Measurements from ENCODE around the gene BEND4.
"Not testable (repeated sequence)": the region's sequence is repeated elsewhere in the genome, so short reads cannot be mapped to it uniquely, and the experiment has no call there.

Gene BEND4

DNA sequence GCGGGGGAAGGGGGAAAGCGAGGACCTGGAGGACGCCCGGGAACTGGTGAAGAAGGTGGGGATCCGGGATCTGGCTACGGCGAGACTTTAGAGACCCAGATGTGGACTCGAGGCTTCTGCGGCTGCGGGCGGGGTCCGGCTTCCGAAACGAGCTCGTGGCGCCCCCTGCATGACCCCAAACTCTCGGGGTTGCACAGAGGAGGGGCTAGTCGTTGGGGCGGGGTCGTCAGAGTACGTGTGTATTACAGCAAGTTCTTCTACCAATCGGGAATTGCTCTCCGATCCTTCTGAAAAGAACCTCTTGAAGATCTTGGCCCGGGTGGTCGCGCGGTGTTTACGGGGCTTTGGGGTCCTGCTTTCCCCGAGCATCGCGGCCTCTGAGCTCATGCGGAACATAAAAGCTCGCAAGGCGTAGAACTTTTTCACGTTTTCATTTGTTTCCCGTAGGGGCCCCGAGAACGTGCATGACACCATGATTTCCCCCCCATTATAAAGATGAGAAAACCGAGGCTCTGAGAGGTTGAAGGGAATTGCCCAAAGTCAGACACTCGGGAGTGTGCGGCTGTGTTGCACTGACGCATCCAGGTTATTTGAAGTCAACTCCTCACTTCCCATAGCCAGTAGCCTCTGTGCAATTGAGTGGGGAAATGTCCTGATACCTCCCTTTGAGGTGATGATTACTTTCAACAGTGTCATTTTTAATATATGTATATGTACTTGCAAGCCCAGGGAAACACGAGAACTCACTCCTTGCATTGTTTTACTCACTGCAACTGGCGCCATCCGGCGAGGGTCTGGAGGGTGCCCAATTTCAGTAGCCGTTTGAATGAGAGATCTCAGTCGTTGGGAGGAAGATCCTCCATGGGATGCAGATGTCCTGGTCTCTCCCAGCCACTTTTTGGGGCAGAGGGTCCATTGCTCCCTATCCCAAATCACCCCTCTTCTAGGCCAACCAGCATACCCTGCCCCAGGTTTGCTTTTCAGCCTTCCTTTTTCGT lies at the start of gene BEND4:
BEND4 (minus strand) TSS at position 149 of the 998 bp plus-strand sequence. CDS start 512 bp downstream, outside the sequence.
- peak within 1 kb of the TSS; percentile 85 for H3K9ac ChIP-seq
- no peaks in the 10 kb centered on the region for H3K27me3 ChIP-seq
- no peaks in the 10 kb centered on the region for H3K36me3 ChIP-seq
- no peak for TF ChIP-seq Cebpa-rat (IDR thresholded peaks at IDR 0.05)
- H3K4me1 ChIP-seq: peaks cover 33% of the 10 kb centered on the region
- peak within 1 kb of the TSS; percentile 91 for H3K4me2 ChIP-seq
- peak within 1 kb of the TSS; percentile 86 for H3K4me3 ChIP-seq
- peaks cover 25% of the 10 kb centered on the region for H4K20me1 ChIP-seq
- no peaks in the 10 kb centered on the region for H3K9me3 ChIP-seq
- H3K27ac ChIP-seq: peak within 1 kb of the TSS; percentile 84

DNA sequence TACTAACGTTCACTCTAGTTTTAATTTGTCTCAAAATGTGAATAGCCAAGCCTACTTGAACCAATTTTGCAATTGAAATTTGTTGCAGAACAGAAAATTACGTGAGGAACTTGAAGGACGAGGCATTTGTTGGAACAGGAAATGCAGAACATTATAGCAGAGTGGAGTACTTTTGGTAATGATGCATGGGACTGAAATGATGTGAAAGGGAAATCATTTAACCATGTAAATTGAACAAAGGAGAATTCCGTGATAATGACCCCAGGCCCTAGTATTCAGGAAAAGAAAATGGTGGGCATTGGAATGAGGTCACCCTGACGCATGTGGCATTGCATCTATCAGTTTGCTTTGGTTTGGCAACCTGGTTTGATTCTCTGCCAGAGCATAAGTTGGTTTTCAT lies 44.9 kb upstream of the BEND4 start:
- Histone ChIP-seq H3K4me2 (no peak overlapping the region), H3K4me3 (no peak overlapping the region), H3K27ac (no peak overlapping the region), H3K36me3 (no peaks in the 10 kb centered on the region), H3K9me3 (no peaks in the 10 kb centered on the region), H3K27me3 (no peaks in the 10 kb centered on the region), H4K20me1 (no peaks in the 10 kb centered on the region), H3K4me1 (no peaks in the 10 kb centered on the region), H3K9ac (no peak overlapping the region)
- TF ChIP-seq Cebpa-rat (IDR thresholded peaks at IDR 0.05): no peak

DNA sequence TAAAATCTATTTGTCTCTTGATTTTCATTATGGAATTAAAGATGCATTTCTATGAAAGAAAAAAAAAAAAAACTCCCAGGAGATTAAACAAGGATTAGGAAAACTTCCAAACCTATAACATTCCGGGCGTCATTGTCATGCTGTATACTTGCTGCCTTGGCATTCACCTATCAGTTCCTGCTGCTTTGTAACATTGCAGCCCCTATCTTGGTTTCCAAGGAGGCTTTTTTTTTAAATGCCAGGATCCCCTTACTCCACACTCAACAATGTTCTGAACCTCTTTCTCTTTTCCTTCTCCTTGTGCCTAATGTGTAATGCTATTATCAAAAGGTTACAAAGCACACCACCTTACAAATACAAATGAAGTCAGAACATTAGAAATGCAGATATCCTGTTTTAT lies 20.5 kb upstream of the BEND4 start:
- no peaks in the 10 kb centered on the region for H3K27me3 ChIP-seq
- peaks cover 15% of the 10 kb centered on the region for H3K9me3 ChIP-seq
- H4K20me1 ChIP-seq: no peaks in the 10 kb centered on the region
- no peak overlapping the region for H3K4me3 ChIP-seq
- H3K36me3 ChIP-seq: no peaks in the 10 kb centered on the region
- TF ChIP-seq Cebpa-rat (IDR thresholded peaks at IDR 0.05): no peak
- H3K27ac ChIP-seq: no peak overlapping the region
- peaks cover 4% of the 10 kb centered on the region for H3K4me1 ChIP-seq
- no peak overlapping the region for H3K4me2 ChIP-seq
- no peak overlapping the region for H3K9ac ChIP-seq

DNA sequence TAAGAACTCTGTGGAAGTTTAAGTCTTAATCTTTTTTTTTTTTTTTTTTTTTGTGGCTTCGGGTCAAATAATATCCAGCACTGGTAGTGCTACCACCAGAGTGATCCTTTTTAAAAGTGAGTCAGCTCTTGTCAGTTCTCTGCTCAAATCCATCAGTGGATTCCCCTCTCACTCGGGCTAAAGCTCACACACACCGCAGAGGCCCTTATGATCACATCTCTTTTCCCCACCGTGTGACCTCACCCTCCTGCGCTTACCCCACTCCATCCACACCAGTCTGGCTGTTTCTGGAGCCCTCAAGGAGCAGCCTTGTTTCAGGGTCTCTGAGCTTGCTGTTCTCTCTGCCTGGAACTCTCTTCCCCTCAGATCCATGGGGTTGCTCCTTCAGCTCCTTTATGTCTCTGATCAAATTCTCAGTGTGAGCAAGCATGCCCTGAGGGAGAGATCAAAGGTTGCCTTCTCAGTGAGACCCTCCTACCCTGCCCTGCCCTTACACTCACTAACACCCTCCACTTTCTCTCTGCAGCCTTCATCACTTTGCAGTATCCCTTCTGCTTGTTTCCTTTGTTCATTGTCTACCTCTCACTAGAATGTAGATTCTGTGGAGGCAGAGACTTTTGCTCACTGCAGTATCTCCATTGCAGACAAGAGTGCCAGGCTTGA lies 19.8 kb upstream of the BEND4 start:
- Histone ChIP-seq H3K36me3 (no peaks in the 10 kb centered on the region), H3K27me3 (no peaks in the 10 kb centered on the region), H3K4me1 (peaks cover 11% of the 10 kb centered on the region), H3K27ac (no peak overlapping the region), H3K4me3 (no peak overlapping the region), H3K9me3 (peaks cover 11% of the 10 kb centered on the region), H3K4me2 (no peak overlapping the region), H4K20me1 (no peaks in the 10 kb centered on the region), H3K9ac (no peak overlapping the region)
- TF ChIP-seq Cebpa-rat (IDR thresholded peaks at IDR 0.05): no peak

DNA sequence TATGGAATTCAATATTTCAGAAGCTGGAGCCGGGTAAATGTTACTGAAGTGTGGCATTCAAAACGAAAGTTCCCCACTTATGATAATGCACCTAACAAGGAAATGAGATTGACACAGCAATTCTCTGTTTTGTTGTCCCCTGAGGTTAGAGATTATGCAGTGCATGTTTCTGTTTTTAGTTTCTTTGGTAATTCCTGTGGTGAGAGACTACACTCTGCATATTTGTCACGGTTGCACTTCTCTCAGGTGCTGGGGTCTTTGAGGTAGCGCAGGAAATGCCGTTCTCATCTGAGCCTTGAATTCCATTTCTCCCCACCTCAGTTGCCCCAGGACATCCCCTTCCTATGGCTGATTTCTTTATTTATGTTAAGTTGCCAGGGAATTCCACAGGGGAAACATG lies 15.3 kb upstream of the BEND4 start:
- peak overlapping the region; percentile 75 for H3K4me2 ChIP-seq
- H4K20me1 ChIP-seq: no peaks in the 10 kb centered on the region
- peaks cover 20% of the 10 kb centered on the region for H3K9me3 ChIP-seq
- no peak for TF ChIP-seq Cebpa-rat (IDR thresholded peaks at IDR 0.05)
- no peaks in the 10 kb centered on the region for H3K36me3 ChIP-seq
- H3K9ac ChIP-seq: no peak overlapping the region
- H3K4me3 ChIP-seq: no peak overlapping the region
- no peaks in the 10 kb centered on the region for H3K27me3 ChIP-seq
- H3K27ac ChIP-seq: peak overlapping the region; percentile 3; the same call in 1 of the 2 replicates
- peaks cover 17% of the 10 kb centered on the region for H3K4me1 ChIP-seq

DNA sequence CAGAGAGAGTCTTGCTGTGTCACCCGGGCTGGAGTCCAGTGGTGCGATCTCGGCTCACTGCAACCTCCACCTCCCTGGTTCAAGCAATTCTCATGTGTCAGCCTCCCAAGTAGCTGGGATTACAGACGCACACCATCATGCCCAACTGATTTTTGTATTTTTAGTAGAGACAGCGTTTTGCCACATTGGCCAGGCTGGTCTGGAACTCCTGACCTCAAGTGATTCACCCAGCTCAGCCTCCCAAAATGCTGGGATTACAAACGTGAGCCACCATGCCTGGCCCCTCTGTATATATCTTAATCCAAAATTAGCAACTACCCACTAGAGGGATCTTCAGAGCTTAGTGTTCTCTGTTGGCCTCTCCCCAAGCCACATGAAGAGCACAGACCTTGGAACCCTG lies 13.7 kb upstream of the BEND4 start:
- not testable (repeated sequence) for H3K4me3 ChIP-seq, H3K27ac ChIP-seq, H4K20me1 ChIP-seq, H3K9ac ChIP-seq, H3K27me3 ChIP-seq, H3K4me2 ChIP-seq, H3K36me3 ChIP-seq
- Histone ChIP-seq H3K9me3 (peaks cover 20% of the 10 kb centered on the region), H3K4me1 (peaks cover 17% of the 10 kb centered on the region)

DNA sequence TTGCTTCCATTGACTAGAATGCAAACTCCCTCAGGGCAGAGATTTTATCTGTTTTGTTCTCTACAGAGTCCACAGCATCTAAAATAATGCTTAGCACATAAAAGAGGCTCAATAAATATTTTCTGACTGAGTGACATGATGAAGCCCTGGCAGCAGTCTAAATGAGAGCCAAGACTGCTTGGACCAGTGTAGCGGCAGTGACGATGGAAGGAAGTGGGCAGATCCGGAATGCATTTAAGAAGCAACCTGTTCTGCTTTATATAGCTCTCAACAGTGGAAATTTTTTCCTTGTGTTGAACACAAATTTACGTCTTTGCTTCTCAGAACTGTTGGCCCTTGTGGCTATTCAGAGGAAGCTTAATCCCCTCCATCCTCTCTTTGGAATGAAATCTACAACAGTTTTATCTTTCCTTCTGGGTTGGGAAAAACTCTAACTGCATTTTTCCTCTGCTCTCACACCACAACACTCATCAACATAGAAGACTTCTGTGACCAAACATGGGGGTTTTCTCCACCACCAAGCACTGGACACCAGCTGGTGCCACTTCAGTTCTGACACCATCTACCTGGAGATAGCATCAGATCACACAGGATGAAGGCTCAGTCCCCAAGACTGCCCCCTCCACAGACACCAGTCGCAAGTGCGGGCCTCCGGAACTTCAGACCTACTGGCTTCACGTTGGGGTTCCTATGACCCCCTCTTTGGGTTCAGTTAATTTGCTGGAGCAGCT lies 7.0 kb upstream of the BEND4 start:
- Histone ChIP-seq H3K9ac (no peak overlapping the region), H3K4me2 (peak overlapping the region; percentile 36), H3K27ac (no peak overlapping the region), H3K4me3 (no peak overlapping the region), H4K20me1 (no peaks in the 10 kb centered on the region), H3K36me3 (no peaks in the 10 kb centered on the region), H3K4me1 (peaks cover 11% of the 10 kb centered on the region; the same call in 1 of the 2 replicates), H3K27me3 (no peaks in the 10 kb centered on the region), H3K9me3 (peaks cover 12% of the 10 kb centered on the region)
- no peak for TF ChIP-seq Cebpa-rat (IDR thresholded peaks at IDR 0.05)

DNA sequence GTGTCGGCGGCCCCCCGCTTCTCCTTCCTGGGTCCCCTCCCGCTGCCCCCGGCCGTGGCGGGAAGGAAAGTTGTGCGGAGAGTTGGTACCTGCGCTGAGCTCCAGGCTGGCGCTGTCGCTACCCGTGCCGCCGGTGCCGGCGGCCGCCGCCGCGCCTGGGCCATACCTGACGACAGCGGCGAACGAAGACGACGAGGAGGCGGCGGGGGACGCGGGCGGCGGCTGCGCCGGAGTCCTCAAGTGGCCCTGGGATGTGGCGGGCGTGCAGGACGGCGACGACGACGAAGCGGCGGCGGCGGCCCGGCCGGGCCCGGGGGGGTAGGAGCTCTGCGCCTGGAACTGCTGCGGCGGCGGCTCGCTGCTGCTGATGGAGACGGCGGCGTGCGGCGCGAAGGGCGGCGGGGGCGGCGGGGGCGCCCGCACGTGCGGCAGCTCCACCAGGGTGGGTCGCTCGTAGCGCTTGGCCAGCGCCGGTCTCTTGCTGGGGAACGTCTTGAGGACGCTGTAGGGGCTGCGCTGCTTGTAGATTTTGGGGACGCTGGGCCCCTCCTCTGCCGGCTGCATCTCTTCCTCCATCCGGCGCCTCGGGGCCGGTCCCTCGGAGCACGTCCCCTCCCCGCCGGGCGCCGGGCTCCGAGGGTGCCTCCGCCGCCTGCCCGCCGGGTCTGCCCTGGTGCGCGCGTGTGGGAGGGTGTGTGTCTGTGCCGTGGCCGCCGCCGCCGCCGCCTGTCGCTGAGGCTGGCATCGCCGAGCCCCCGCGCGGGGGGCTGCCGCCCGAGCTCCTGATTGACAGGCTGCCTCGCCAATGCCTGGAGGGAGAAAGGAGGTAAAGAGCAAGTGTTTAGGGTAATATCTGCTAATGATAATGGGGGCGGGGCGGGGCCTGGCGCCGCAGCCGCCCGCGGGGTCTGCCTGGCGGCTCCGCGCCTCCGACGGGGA lies 618 bp downstream of the BEND4 start:
- Histone ChIP-seq H4K20me1 (peaks cover 35% of the 10 kb centered on the region), H3K36me3 (no peaks in the 10 kb centered on the region), H3K9ac (peak overlapping the region; percentile 85), H3K27ac (peak overlapping the region; percentile 84), H3K4me3 (peak overlapping the region; percentile 86), H3K9me3 (no peaks in the 10 kb centered on the region), H3K4me1 (peaks cover 37% of the 10 kb centered on the region), H3K27me3 (no peaks in the 10 kb centered on the region), H3K4me2 (peak overlapping the region; percentile 91)
- no peak for TF ChIP-seq Cebpa-rat (IDR thresholded peaks at IDR 0.05)

Data from BLaER1 (cell line).